Liver (tissue), 9 donors: ENCODE data around the gene MTSS2. TPM values are rescaled to one million over a fixed set of nuclear protein-coding genes. Genes with fewer than 3 reads are reported as not detected.

Source experiments
- DNase-seq: peaks from one replicate; pipeline ENCODE4 v3.0.0-alpha.2; 2017; ENCODE audit warnings: low spot score
- H3K27ac ChIP-seq, 2 donors: one replicate each; pipeline ENCODE4 v1.7.0; 2013; ENCODE audit warnings: inconsistent platforms in 2 of 2, low read length in 2 of 2, control low read depth in 1 of 2, low read depth in 1 of 2, mild to moderate bottlenecking in 1 of 2
- H3K27me3 ChIP-seq, 4 donors: one replicate each; pipeline versions ENCODE4 v1.6.1 to v1.7.0; 2013; ENCODE audit warnings: low read length in 3 of 4, inconsistent platforms in 1 of 4, mild to moderate bottlenecking in 1 of 4, moderate library complexity in 1 of 4; ENCODE audit not compliant: control insufficient read depth in 4 of 4, insufficient read depth in 4 of 4
- H3K36me3 ChIP-seq, 4 donors: one replicate each; pipeline versions ENCODE4 v1.6.1 to v1.7.0; 2013; ENCODE audit warnings: low read length in 3 of 4, mild to moderate bottlenecking in 3 of 4, low read depth in 1 of 4, moderate library complexity in 1 of 4; ENCODE audit not compliant: control insufficient read depth in 4 of 4, insufficient read depth in 3 of 4
- H3K4me1 ChIP-seq, 4 donors: one replicate each; pipeline versions ENCODE4 v1.6.1 to v1.7.0; 2013; ENCODE audit warnings: low read length in 3 of 4, mild to moderate bottlenecking in 3 of 4, moderate library complexity in 1 of 4; ENCODE audit not compliant: control insufficient read depth in 4 of 4, insufficient read depth in 4 of 4
- H3K4me3 ChIP-seq, 3 donors: one replicate each; pipeline versions ENCODE4 v1.6.1 to v1.7.0; 2013; ENCODE audit warnings: low read length in 3 of 3, control low read depth in 1 of 3, low read depth in 1 of 3, mild to moderate bottlenecking in 1 of 3
- H3K9ac ChIP-seq, 2 donors: one replicate each; pipeline ENCODE4 v1.7.0; 2013; ENCODE audit warnings: low read length in 2 of 2, mild to moderate bottlenecking in 2 of 2, moderate library complexity in 2 of 2, control low read depth in 1 of 2, low read depth in 1 of 2
- H3K9me3 ChIP-seq, 4 donors: one replicate each; pipeline versions ENCODE4 v1.6.1 to v1.7.0; 2013; ENCODE audit warnings: low read length in 3 of 4; ENCODE audit not compliant: control insufficient read depth in 4 of 4
- ATF3 ChIP-seq: IDR thresholded peaks from 2 replicates; pipeline ENCODE4 v1.6.1; 2016; ENCODE audit warnings: antibody characterized with exemption
- EGR1 ChIP-seq, 2 donors: IDR thresholded peaks; 2 replicates each; pipeline ENCODE4 v1.6.1; 2016 to 2018; ENCODE audit warnings: antibody characterized with exemption in 2 of 2, low read depth in 2 of 2
- FOXA1 ChIP-seq: IDR thresholded peaks from 2 replicates; pipeline ENCODE4 v1.6.1; 2016; ENCODE audit warnings: antibody characterized with exemption
- FOXA2 ChIP-seq: IDR thresholded peaks from 2 replicates; pipeline ENCODE4 v1.6.1; 2016; ENCODE audit warnings: antibody characterized with exemption
- GABPA ChIP-seq, 2 donors: IDR thresholded peaks in 1 of 2; conservative IDR thresholded peaks in 1 of 2; 2 replicates each; pipeline ENCODE4 v1.6.1; 2016; ENCODE audit warnings: antibody characterized with exemption in 2 of 2, mild to moderate bottlenecking in 1 of 2, moderate library complexity in 1 of 2
- HNF4A ChIP-seq, 2 donors: conservative IDR thresholded peaks; 2 replicates each; pipeline ENCODE4 v1.6.1; 2016; ENCODE audit warnings: antibody characterized with exemption in 2 of 2, mild to moderate bottlenecking in 2 of 2
- HNF4G ChIP-seq: IDR thresholded peaks from 2 replicates; pipeline ENCODE4 v1.6.1; 2016; ENCODE audit warnings: antibody characterized with exemption
- MAX ChIP-seq: IDR thresholded peaks from 2 replicates; pipeline ENCODE4 v1.6.1; 2016; ENCODE audit warnings: antibody characterized with exemption
- RAD21 ChIP-seq, 2 donors: IDR thresholded peaks; 2 replicates each; pipeline ENCODE4 v1.6.1; 2016; ENCODE audit warnings: antibody characterized with exemption in 2 of 2, mild to moderate bottlenecking in 2 of 2
- RXRA ChIP-seq, 2 donors: IDR thresholded peaks; 2 replicates each; pipeline ENCODE4 v1.6.1; 2017 to 2018; ENCODE audit warnings: antibody characterized with exemption in 2 of 2, mild to moderate bottlenecking in 1 of 2
- TAF1 ChIP-seq: conservative IDR thresholded peaks from 2 replicates; pipeline ENCODE4 v1.6.1; 2016; ENCODE audit warnings: antibody characterized with exemption, mild to moderate bottlenecking
- YY1 ChIP-seq: IDR thresholded peaks from 2 replicates; pipeline ENCODE4 v1.6.1; 2016; ENCODE audit warnings: antibody characterized with exemption, mild to moderate bottlenecking
- WGBS: extraction: QIAGEN DNeasy Blood & Tissue Kit; methylation state at CpG from one replicate; pipeline ENCODE4 v1.1.7; 2013; 5-methylcytosine and 5-hydroxymethylcytosine counted together
- polyA plus RNA-seq, 2 donors: library from polyadenylated mRNA; stranded (reverse) in 1 of 2; unstranded in 1 of 2; fragments of 200-250 nt in 1 of 2; fragments of >200 nt in 1 of 2; fragmentation: Nextera tagmentation in 1 of 2; extraction: Ambion mirVana in 1 of 2; gene quantifications; one replicate each; pipeline versions ENCODE4 v1.2.1 to v1.2.3, GENCODE V29; 2013 to 2015
- total RNA-seq, 2 donors: library from RNA; depleted of rRNA; stranded (reverse); fragments of >200 nt; gene quantifications; one replicate each; pipeline ENCODE4 v1.2.3, GENCODE V29; 2014
- TF ChIP-seq, protein P1 (sequence below): IDR thresholded peaks from 2 replicates; pipeline ENCODE4 v1.6.1; 2016; ENCODE audit warnings: antibody characterized with exemption, mild to moderate bottlenecking
- TF ChIP-seq, protein P2 (sequence below): IDR thresholded peaks from 2 replicates; pipeline ENCODE4 v1.6.1; 2016; ENCODE audit warnings: antibody characterized with exemption
- TF ChIP-seq, protein P3 (sequence below): fragments of 150-350 bp; IDR thresholded peaks from 2 replicates; pipeline ENCODE4 v1.5.1; 2017; ENCODE audit warnings: improper control_type of control experiment, low read depth, low read length; ENCODE audit not compliant: missing input control
- donor health status: healthy.
- donor health status: healthy.
- donor health status: healthy.
- donor health status: healthy.
- donor health status: healthy.

The MTSS2 gene
- total and polyA plus RNA-seq, 4 donors = 3.8 to 95.7 (median 35.9) TPM

GRCh38 chr16:70730031-70730430, 44.2 kb upstream of the MTSS2 start:
- Histone ChIP-seq H3K4me1 (peaks cover 6 to 20% (median 16%) of the 10 kb centered on the region in 4 donors), H3K27ac (no peak overlapping the region), H3K36me3 (peaks cover 0 to 4% (median 3%) of the 10 kb centered on the region in 4 donors), H3K9me3 (no peaks in the 10 kb centered on the region), H3K9ac (no peak overlapping the region), H3K27me3 (no peaks in the 10 kb centered on the region), H3K4me3 (no peak overlapping the region)
- TF ChIP-seq TAF1 = no peak
- TF ChIP-seq, protein P1, sequence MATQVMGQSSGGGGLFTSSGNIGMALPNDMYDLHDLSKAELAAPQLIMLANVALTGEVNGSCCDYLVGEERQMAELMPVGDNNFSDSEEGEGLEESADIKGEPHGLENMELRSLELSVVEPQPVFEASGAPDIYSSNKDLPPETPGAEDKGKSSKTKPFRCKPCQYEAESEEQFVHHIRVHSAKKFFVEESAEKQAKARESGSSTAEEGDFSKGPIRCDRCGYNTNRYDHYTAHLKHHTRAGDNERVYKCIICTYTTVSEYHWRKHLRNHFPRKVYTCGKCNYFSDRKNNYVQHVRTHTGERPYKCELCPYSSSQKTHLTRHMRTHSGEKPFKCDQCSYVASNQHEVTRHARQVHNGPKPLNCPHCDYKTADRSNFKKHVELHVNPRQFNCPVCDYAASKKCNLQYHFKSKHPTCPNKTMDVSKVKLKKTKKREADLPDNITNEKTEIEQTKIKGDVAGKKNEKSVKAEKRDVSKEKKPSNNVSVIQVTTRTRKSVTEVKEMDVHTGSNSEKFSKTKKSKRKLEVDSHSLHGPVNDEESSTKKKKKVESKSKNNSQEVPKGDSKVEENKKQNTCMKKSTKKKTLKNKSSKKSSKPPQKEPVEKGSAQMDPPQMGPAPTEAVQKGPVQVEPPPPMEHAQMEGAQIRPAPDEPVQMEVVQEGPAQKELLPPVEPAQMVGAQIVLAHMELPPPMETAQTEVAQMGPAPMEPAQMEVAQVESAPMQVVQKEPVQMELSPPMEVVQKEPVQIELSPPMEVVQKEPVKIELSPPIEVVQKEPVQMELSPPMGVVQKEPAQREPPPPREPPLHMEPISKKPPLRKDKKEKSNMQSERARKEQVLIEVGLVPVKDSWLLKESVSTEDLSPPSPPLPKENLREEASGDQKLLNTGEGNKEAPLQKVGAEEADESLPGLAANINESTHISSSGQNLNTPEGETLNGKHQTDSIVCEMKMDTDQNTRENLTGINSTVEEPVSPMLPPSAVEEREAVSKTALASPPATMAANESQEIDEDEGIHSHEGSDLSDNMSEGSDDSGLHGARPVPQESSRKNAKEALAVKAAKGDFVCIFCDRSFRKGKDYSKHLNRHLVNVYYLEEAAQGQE = no peak
- no peak for TF ChIP-seq RAD21 (IDR thresholded peaks at IDR 0.05)
- TF ChIP-seq ATF3 = no peak
- TF ChIP-seq RXRA (IDR thresholded peaks at IDR 0.05) = no peak
- no peak for TF ChIP-seq GABPA (IDR thresholded peaks at IDR 0.05 in 1 of 2, conservative IDR thresholded peaks at IDR 0.05 in 1 of 2)
- TF ChIP-seq, protein P2, sequence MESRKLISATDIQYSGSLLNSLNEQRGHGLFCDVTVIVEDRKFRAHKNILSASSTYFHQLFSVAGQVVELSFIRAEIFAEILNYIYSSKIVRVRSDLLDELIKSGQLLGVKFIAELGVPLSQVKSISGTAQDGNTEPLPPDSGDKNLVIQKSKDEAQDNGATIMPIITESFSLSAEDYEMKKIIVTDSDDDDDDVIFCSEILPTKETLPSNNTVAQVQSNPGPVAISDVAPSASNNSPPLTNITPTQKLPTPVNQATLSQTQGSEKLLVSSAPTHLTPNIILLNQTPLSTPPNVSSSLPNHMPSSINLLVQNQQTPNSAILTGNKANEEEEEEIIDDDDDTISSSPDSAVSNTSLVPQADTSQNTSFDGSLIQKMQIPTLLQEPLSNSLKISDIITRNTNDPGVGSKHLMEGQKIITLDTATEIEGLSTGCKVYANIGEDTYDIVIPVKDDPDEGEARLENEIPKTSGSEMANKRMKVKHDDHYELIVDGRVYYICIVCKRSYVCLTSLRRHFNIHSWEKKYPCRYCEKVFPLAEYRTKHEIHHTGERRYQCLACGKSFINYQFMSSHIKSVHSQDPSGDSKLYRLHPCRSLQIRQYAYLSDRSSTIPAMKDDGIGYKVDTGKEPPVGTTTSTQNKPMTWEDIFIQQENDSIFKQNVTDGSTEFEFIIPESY = no peak
- TF ChIP-seq HNF4G = no peak
- no peak for TF ChIP-seq FOXA1
- no peak for TF ChIP-seq MAX
- TF ChIP-seq FOXA2 = no peak
- no peak for TF ChIP-seq EGR1 (IDR thresholded peaks at IDR 0.05; ENCODE audit: low read depth in 2 of 2)
- TF ChIP-seq, protein P3, sequence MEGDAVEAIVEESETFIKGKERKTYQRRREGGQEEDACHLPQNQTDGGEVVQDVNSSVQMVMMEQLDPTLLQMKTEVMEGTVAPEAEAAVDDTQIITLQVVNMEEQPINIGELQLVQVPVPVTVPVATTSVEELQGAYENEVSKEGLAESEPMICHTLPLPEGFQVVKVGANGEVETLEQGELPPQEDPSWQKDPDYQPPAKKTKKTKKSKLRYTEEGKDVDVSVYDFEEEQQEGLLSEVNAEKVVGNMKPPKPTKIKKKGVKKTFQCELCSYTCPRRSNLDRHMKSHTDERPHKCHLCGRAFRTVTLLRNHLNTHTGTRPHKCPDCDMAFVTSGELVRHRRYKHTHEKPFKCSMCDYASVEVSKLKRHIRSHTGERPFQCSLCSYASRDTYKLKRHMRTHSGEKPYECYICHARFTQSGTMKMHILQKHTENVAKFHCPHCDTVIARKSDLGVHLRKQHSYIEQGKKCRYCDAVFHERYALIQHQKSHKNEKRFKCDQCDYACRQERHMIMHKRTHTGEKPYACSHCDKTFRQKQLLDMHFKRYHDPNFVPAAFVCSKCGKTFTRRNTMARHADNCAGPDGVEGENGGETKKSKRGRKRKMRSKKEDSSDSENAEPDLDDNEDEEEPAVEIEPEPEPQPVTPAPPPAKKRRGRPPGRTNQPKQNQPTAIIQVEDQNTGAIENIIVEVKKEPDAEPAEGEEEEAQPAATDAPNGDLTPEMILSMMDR = no peak
- WGBS = 90% methylated on average over 7 of the region's 7 CpGs
- DNase-seq = no peak

- Histone ChIP-seq H3K27ac (no peak overlapping the region), H3K4me1 (peaks cover 10 to 27% (median 21%) of the 10 kb centered on the region in 4 donors), H3K36me3 (peaks cover 0 to 4% (median 3%) of the 10 kb centered on the region in 4 donors), H3K9me3 (no peaks in the 10 kb centered on the region), H3K27me3 (no peaks in the 10 kb centered on the region), H3K9ac (no peak overlapping the region), H3K4me3 (no peak overlapping the region)
- TF ChIP-seq, protein P2 = no peak
- TF ChIP-seq EGR1 (IDR thresholded peaks at IDR 0.05; ENCODE audit: low read depth in 2 of 2) (no peak), RAD21 (IDR thresholded peaks at IDR 0.05) (no peak), HNF4A (conservative IDR thresholded peaks at IDR 0.05) (no peak), YY1 (no peak), FOXA1 (no peak)
- no peak for DNase-seq
- 98% methylated on average over 8 of the region's 8 CpGs for WGBS
These were observed 43.4 kb upstream of the MTSS2 start for GRCh38 chr16:70729292-70729691.
